Left hindlimb (tissue), 1 donor: ENCODE results near the gene PLAAT4.
"Not testable (repeated sequence)": the region's sequence is repeated elsewhere in the genome, so short reads cannot be mapped to it uniquely, and the experiment has no call there.

Experiments
- DNase-seq: peaks from one replicate; pipeline ENCODE4 v3.0.0-alpha.2; 2018

Gene PLAAT4

GRCh38 chr11:63547061-63547460 lies 10.5 kb downstream of the PLAAT4 start:
- no peak for DNase-seq

GRCh38 chr11:63548178-63548577 lies 11.6 kb downstream of the PLAAT4 start:
- no peak for DNase-seq

- no peak for DNase-seq
Observed at GRCh38 chr11:63549411-63549810, 12.8 kb downstream of the PLAAT4 start.

GRCh38 chr11:63550156-63550700 lies 13.6 kb downstream of the PLAAT4 start:
- DNase-seq: not testable (repeated sequence)

- DNase-seq: no peak
Observed at GRCh38 chr11:63551091-63551888, 14.7 kb downstream of the PLAAT4 start.

- no peak for DNase-seq
Observed at GRCh38 chr11:63551889-63552266, 15.3 kb downstream of the PLAAT4 start.

GRCh38 chr11:63552921-63553320 lies 16.3 kb downstream of the PLAAT4 start:
- no peak for DNase-seq

- no peak for DNase-seq
Observed at GRCh38 chr11:63553759-63554158, 17.2 kb downstream of the PLAAT4 start.

GRCh38 chr11:63554877-63555223 lies 18.2 kb downstream of the PLAAT4 start:
- DNase-seq: no peak

- DNase-seq: no peak
Observed at GRCh38 chr11:63556404-63557013, 19.9 kb downstream of the PLAAT4 start.

GRCh38 chr11:63557570-63557969 lies 21.0 kb downstream of the PLAAT4 start:
- DNase-seq: no peak

- no peak for DNase-seq
Observed at GRCh38 chr11:63558459-63559157, 22.0 kb downstream of the PLAAT4 start.

GRCh38 chr11:63560506-63561180 lies 24.0 kb downstream of the PLAAT4 start:
- DNase-seq: peak; percentile 55

GRCh38 chr11:63563201-63564055 lies 26.8 kb downstream of the PLAAT4 start, which contains the start of gene PLAAT2:
PLAAT2 (minus strand) TSS chr11:63563379; CDS start chr11:63563324, 55 bp downstream.
- DNase-seq: no peak

- no peak for DNase-seq
Observed at GRCh38 chr11:63564056-63564774, 27.6 kb downstream of the PLAAT4 start.

- DNase-seq: no peak
Observed at GRCh38 chr11:63564784-63565350, 28.3 kb downstream of the PLAAT4 start.

GRCh38 chr11:63567044-63567840 lies 30.6 kb downstream of the PLAAT4 start:
- peak; percentile 44 for DNase-seq

GRCh38 chr11:63569570-63569969 lies 33.0 kb downstream of the PLAAT4 start:
- no peak for DNase-seq

GRCh38 chr11:63572026-63572688 lies 35.5 kb downstream of the PLAAT4 start:
- DNase-seq: no peak
